CD4-positive, alpha-beta T cell treated with Interferon gamma for 1 hour (primary cell): ENCODE measurements around the gene TGFA.

Experiments
- DNase-seq: peaks from one replicate; pipeline ENCODE4 v3.0.0-alpha.2; 2020

The TGFA gene

DNA sequence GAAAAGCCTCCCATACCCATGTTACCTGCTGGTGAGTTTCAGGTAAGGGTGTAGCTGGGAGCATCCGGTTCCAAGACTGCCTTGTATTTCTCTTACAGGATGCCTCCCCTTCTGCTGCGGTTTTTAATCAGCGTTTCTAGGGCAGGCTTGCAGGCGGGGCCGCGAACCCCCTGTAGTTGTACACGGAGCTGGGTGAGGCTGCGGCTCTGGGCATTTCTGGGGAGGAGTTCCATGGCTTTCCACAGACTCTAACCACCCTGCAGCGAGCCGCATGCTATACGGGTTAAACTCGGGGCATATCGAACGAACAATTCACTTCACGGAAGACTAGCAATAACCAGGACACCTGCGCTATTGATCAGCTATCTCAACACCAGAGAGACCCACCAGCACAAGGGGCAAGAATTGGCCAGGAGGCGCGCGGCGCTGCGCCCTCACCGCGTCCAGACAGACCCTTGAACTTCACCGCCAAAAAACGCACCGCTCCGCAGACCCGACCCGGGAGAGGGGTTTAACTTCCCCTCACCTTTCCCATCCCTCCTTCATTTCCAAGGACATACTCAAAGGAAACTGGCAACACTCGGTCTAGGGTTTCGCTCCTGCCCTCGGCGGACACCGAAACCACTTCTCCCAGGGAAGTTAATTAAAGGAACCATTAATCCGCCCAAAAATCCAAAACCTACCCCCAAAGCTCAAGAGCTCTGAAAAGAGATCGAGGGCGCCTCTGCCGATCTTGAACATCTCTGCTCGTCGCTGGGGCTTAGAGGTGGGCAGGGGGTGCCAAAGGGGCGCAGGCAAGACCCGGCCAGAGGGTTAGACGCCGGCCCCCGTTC lies 909 bp downstream of the TGFA start:
- DNase-seq, result no peak

DNA sequence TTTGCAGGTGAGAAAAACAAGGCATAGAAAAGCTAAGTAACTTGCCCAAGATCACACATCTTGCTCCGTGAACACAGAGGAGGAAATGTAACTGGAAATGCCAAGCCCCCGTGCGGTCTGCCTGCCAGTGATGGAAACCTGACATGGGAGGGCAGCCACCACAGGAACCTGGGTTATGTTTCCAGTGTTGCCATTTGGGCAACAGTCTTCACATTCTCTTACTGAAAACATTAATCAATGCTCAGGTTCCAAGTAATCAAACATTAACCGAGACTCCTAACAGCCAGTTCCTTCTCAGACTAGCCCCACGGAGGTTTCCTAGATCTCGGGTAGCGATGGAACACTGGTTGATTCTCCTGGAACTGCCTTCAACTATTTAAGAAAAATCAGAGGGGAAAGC lies 2.5 kb downstream of the TGFA start:
- DNase-seq, result no peak

DNA sequence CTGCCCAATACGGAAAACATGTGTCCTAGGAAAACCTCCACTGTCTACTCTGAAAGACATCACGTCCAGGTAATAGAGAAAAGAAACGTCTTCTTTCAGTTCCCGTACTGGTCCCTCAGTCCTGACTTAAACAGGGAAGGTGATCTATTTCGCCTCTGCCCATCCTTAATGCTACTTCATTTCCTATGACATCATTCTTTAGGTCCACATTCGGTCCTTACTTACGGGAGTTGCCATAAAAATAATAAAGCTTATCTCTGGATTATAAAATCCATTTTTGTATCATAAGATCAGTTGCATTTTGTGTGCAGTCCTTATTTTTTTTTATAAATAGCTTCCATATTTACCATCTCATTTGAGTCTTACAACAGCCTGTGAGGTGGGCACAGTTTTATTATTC lies 3.7 kb downstream of the TGFA start:
- no peak for DNase-seq

DNA sequence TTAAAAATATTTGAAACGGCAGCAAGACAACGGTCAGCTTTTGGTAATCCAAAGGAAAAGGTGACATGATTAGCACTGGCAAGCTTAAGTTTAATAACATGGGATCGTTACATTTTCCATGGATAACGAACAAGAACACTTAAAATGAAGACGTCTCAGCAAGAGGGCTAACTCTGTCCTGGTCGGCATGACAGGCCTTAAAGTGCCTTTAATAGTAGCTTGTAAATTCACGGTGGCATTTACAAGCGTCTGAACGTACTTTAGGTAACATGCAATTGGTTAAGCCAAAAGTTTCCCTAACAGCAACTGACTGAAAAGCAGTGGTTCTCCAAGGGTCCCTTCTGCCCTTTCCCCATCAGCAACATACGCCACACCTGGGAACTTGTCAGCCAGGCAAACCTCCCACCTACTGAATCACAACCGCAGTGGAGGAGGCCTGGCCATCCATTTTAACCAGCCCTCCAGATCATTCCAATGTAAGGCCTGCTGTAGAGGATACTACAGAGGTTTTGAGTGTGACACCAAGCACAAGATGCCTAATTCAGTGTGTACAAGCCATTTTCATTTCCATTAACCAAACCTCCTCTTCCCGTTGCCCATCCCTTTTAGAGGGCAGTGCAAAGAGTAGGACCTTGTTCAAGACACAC lies 4.4 kb downstream of the TGFA start:
- DNase-seq, result no peak

DNA sequence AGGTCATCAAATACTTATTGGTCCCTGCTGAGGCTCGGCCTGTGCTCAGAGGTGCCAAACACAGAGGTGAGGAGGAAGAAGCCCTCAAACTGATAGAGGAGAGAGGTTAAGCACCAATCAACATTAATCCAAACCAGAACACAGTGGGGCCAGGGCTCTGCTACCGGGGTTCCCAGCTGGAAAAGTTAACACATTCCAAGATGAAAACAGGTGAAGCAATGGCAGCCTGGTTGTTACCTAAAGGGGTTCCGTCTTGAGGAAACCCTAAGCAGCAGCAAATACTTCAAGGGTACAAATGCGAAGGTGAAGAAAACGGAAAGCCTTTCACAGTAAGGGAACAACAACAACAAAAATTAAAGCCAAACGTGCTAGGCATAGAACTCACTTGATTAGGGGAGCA lies 5.4 kb downstream of the TGFA start:
- no peak for DNase-seq

DNA sequence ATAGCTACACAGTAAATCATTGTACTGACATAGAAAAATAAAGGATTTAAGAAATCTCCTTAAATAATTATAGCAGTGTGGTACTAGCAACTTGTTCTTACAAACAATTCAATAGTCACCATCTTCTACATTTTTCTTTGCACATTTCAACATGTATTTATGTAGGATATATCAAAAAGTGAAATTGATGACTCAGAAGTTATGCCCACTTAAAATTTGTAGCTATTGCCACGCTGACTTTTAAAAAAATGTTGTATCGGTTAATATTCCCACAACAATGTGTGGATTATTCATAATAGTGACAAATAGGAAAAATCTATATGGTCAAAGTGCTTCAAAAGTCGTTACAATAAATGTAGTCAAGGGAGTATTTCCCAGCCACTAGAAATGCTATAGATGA lies 6.7 kb downstream of the TGFA start:
- DNase-seq, result no peak

DNA sequence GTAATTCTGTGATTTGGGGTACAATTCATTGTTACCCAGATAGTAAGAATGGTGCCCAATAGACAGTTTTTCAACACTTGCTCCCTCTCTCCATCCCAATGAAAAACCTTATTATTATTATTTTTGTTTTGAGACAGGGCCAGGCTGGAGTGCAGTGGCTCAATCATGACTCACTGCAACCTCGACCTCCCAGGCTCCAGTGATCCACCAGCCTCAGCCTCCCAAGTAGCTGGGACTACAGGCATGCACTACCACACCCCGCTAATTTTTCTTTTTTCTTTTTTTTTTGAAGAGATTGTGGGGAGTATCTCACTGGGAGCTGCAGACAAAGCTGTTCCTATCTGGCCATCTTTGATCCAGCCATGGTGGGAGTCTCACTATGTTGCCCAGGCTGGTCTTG lies 7.2 kb downstream of the TGFA start:
- DNase-seq, result no peak

DNA sequence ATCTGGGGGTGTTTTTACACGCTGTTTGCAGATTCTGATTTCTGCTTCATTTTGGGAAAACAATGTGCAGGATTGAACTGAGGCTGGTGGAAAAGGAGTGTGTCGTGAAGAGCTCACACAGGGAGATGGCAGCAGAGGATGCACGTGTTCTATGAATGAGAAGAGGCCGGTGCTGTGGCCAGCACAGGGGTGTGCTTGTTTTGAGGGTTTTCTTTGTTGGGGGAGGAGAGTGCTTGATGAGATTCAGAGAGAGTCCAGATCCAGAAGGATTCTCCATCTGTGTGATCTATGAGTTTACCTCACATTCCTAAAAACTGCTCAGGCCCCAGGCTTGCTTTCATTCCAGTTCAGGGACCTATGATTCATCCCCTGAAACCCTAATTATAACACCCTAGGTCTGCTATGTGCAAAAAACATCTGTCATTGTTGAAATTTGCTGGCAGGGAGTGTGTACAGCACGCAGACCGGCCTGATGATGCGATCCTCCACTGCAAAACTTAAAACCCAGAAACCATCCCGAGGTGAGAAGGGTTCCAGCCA lies 12.1 kb downstream of the TGFA start:
- DNase-seq, result no peak

DNA sequence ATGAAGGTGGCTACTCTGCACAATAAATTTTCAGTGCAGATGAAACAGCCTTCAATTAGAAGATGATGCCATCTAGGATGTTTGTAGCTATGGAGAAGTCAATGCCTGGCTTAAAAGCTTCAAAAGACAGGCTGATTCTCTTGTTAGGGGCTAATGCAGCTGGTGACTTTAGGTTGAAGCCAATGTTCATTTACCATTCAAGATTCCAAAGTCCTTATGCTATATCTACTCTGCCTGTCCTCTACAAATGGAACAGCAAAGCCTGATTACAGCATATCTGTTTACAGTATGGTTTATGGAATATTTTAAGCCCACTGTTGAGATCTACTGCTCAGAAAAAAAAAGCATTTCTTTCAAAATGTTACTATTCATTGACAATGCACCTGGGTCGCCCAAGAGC lies 15.8 kb downstream of the TGFA start:
- no peak for DNase-seq

DNA sequence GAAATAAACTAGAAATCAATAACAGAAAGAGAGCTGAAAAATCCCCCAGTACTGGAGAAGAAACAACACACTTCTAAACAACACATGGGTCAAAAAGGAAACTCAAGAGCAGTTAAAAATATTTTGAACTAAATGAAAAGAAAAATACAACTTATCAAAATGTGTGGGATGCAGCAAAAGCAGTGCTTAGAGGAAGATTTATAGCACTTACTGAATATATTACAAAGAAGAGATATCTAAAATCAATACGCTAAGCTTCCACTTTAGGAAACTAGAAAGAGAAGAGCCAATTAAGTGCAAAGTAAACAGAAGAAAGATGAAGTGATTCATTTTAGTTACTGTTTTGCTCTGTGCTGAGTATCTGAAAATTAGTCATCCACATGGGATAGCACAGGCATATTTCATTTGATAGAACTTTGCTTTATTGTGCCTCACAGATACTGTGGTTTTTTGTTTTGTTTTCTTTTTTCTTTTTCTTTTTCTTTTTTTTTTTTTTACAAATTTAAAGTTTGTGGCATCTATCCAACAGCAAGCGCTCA lies 17.0 kb downstream of the TGFA start:
- no peak for DNase-seq

DNA sequence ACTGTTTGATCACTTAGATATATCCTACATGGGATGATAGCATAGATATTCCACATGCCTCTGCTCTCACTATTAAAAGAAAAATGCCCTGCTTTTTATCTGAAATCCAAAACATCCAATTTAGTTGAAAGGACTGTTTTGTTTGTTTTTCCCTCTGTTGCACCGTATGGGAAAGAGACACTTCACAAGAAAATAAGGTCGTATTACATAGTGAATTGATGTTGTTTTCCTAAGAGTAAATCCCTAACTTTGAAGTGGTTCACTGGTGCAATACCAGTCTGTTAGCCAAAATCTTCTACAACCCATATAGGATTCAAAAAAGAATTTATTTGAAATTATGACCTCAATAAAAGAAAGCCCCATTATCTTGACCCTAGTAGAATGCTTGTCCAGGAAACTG lies 18.1 kb downstream of the TGFA start:
- no peak for DNase-seq

DNA sequence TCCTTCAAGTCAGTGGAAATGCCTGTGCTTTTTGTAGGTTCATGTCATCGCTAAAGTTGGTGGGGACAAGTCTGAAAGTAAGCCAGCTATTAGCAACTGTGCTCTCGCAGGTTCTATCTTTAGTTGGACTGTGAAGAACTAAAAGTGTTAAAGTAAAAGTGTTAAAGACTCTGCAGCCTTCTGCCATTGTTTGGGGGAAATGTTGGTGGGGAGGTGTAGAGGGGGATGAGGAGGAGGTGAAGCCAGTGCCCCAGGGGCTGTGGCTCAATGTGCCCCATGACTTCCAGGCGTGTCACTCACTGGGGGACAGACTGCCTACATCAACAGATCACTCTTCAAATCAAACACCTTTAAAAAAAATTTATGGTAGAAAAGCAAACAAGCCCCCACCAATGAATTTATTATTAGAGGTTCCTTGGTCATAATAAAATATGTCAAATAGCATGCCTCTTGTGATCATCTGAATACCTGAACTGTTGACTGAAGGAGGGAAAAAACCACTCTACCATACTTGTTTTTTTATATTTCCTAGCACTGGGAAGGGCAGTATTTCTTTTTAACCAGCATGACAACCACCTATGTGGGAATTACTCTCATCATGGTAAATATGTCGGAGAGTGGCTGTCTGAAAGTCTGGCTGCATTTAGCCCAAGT lies 19.3 kb downstream of the TGFA start:
- DNase-seq, result no peak

DNA sequence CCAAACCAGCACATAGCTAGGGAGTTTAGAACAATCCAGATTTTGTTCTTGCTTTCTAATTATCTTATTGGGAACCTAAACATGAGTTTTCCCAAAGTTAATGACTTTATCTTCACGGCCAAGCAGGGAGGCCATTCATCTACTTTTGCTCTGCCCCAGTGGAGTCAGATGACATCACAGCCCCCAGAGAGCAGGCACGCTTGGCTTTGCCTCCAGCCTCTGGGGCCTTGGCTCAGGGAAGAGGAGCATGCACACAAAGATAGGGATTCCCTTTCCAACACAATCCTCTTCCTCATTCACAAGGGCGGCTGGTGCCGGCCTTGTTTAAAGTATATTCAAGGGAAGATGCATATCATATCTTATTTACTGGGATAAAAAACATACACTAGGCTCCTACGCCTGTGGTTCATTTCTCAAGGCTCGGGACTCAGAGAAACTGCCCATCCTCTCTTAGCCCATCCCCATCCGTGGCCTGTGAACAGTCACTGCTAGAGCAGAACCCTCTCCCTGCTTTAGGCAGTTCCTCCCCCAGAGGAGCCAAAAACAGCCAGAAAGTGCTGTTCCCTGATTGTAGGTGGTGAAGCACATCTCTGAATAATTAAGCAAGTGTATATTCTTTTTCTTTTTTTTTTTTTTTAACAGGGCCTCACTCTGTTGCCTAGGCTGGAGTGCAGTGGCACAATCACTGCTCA lies 21.2 kb downstream of the TGFA start:
- no peak for DNase-seq

DNA sequence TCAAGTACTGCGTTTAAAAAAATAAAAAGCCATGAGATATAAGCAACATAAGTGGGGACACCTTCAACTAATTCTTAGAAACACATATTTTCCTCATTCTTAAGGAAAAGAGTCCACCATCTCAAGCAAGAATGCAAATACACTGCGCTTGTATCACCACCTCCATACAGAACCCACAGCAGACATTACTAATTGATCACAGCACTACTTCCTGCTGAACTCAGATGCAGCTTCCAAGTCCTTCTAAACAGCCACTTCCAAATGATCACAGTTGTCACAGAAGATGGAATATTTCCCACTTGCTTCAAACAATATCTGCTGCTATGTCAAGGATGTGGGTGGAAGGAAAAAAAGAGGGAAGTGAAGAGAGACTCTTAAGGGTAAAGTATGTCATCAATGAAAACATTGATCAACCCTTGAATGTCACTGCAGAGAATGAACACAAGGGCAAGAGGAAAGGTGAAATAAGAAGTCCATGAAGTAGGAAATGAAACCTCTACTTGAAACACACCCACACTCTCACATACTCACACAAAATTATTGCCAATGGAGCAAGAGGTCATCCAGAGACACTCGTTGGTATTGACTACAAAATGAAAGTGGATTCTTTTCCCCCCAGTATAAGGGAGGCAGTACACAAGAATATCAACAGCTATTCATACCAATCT lies 22.1 kb downstream of the TGFA start:
- no peak for DNase-seq

DNA sequence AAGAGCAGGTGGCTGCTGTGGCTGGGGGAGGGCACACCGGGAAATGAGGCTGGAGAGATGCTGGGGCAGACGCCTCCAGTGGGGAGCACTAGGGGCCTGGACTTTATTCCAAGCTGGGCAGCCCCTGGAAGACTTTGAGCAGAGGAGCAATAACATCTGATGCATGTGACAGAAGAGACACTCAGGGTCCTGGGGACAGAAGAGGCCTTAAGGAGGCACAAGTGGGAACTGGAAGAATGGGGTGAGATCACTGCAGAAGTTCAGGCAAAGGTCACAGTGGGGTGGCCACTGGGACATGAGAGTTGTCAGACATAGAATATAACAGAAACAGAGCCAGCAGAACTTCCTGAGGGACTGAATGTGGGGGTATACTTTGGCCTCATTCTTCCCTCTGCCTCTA lies 24.0 kb downstream of the TGFA start:
- peak; percentile 20 for DNase-seq

DNA sequence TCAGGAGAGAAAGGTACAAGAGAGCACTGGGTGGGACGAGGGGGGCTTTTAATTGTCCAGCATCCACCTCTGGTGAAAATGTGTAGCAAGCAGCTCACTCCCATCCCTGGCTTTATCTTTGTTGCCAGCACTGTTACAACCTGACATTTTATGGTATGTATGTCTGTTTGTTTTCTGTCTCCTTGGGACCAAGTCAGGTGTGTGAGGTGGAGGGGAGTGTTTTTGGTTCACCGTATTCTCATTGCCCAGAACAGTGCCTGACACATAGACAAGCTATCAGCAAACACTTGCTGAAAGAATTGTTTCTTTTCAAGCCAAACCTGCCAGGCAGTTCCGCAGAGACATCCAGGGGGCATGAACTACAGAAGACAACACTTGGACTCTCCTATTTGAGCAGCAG lies 24.7 kb downstream of the TGFA start:
- no peak for DNase-seq

DNA sequence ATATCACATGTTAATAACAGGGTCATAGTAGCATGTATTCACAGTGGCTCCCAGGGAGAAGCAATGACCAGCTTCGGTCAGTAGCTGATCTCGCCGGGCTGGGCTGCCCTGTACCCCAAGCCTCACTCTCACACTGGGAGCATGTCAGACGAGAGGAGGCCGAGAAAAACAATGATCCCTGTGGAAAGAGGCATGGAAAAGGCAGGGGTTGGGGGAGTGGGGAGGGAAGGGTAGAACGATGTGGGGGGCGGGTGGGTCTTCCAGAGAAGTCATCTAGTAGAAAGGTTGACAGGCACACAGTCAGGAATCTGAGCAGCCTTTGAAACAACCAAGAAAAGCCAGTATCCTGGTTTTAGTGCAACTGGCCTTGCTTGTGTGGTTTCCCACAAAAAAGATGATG lies 25.4 kb downstream of the TGFA start:
- DNase-seq, result no peak

DNA sequence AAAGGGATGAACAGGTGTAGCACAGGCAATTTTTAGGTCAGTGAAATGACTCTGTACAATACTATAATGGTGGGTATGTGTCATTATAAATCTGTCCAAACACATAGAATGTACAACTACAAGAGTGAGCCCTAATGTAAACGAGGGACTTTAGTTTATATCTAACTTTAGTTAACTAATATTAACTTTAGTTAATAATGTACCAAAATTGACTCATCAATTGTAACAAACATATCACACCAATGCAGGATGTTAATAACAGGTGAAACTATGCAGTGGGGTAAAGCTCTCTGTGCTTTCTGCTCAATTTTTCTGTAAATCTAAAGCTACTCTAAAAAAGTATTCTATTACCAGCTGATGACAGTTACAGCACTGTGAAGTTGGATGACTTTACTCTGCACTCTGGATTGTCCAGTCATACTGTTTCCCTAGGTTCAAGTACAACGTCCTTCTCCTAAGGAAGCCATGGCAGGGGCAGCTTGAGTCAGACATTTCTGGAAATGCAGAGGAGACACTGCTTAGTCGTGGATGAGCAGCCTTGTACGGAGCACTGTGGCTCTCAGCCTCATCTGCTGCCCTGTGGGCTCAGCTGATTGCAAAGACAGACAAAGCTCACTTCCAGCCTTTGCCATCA lies 26.1 kb downstream of the TGFA start:
- no peak for DNase-seq

DNA sequence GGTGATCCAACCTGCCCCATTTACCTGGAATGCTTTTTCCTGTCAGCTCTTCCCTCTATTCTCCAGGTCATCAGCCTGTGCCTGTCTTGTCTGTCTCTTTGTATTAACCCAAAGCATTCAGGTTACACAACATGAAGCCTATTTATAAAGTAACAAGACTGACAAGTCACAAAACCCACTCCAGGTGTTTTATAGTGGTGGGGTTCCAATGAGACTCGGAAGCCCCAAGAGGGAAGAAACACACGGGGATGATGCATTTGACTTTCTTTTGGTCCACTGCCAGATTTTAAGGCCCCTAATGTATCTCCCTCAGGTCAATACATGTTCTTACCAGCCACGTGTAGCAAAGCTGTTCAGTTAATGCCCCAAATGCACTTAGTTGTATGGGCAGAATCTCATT lies 27.5 kb downstream of the TGFA start:
- no peak for DNase-seq

DNA sequence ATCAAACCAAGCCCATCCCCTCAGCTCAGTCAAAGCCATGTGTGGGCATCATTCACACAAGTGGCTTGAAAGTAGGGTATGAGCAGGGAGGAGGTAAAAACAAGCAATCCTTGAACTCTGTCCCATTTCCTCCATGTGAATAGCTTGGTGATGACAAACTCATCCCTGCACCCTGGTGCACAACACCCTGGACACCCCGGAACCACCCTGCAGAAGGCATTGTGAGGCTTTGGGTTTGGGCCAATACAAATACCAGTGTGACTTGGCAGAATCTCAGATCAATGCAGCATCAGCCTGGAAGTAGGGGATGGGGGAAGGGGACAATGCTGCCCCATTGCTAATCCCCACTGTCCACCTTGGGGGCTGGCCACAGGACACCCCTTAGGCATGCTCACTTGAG lies 28.6 kb downstream of the TGFA start:
- no peak for DNase-seq

DNA sequence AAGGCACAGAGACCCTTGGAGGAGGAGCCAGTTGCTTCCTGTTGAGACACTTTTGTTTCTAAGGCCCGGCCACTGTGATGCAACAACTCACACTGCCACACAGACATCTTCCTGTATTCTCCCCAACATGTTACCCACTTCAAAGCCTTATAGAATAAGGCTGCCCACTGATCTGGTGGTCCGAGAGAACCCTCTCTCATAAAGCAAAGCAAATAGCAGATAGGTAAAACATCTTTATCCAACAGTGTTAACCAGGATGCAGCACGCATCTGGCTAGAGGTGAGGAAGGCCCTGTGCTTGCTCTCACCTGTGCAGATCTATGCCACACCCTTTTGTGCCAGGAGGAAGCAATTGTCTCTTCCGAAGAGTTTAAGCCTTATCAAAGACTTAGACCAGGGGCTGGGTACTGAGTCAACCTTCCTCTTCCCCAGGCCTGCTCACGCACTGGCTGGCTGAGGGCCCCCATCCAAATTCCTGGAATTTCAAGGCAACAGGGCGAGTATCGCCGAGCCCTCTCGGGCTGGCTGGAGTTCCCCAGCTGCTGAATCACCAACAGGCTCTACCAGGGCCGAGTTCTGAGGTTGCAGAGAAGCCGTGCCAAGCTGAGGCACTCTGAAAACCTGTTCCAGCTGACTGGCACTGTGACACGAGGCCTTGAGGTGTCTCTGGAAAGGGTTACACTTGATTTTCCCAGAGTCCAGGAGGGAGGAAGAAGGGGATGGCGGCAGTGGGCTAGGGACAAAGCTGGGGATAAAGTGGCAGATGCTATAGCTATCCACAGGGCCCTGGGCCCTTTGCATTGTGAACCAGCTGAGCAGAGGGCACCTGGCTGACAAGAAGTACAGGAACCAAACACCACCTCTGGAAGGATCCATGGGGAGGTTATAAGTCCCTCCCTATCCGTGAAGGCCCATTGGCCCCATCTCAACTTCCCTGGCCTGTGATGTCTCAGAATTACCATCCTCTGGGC lies 29.3 kb downstream of the TGFA start:
- peak; percentile 31 for DNase-seq
